Kidney (tissue), 14 donors: ENCODE results near the gene RHBDD3. TPM values are rescaled to one million over a fixed set of nuclear protein-coding genes. Genes with fewer than 3 reads are reported as not detected.
"Not testable (repeated sequence)": the region's sequence is repeated elsewhere in the genome, so short reads cannot be mapped to it uniquely, and the experiment has no call there.

Experiments used
- DNase-seq, 5 donors: peaks; one replicate each; pipeline ENCODE4 v3.0.0-alpha.2; 2013 to 2020
- FAIRE-seq: peaks from 2 replicates; lab custom pipeline; 2012; peaks lifted over from hg19 to GRCh38; lab: Jason Lieb, UNC
- H3K27ac ChIP-seq, 2 donors: one replicate each; pipeline ENCODE4 v1.7.0; 2013; ENCODE audit warnings: low read depth in 2 of 2, low read length in 2 of 2, inconsistent platforms in 1 of 2
- H3K27me3 ChIP-seq: one replicate; pipeline ENCODE4 v1.7.1; 2013; ENCODE audit warnings: low read length, inconsistent platforms; ENCODE audit not compliant: control insufficient read depth, insufficient read depth
- H3K36me3 ChIP-seq, 3 donors: one replicate each; pipeline versions ENCODE4 v1.7.0 to v1.7.1; 2013; ENCODE audit warnings: low read length in 3 of 3, control low read depth in 1 of 3, inconsistent platforms in 1 of 3; ENCODE audit not compliant: insufficient read depth in 3 of 3, control insufficient read depth in 2 of 3
- H3K4me1 ChIP-seq, 3 donors: one replicate each; pipeline versions ENCODE4 v1.7.0 to v1.7.1; 2013; ENCODE audit warnings: low read length in 3 of 3, inconsistent platforms in 1 of 3, low read depth in 1 of 3; ENCODE audit not compliant: control insufficient read depth in 2 of 3, insufficient read depth in 2 of 3
- H3K4me3 ChIP-seq, 3 donors: one replicate each; pipeline versions ENCODE4 v1.7.0 to v1.8.1; 2013; ENCODE audit warnings: low read length in 3 of 3, control low read depth in 1 of 3, inconsistent platforms in 1 of 3
- H3K9ac ChIP-seq, 3 donors: one replicate each; pipeline versions ENCODE4 v1.7.0 to v1.7.1; 2013; ENCODE audit warnings: low read length in 3 of 3, control low read depth in 1 of 3, inconsistent platforms in 1 of 3
- H3K9me3 ChIP-seq, 3 donors: one replicate each; pipeline versions ENCODE4 v1.7.0 to v1.7.1; 2013; ENCODE audit warnings: low read length in 3 of 3, control low read depth in 1 of 3, inconsistent platforms in 1 of 3; ENCODE audit not compliant: control insufficient read depth in 2 of 3, insufficient read depth in 1 of 3
- CTCF ChIP-seq: IDR thresholded peaks from 3 replicates; pipeline ENCODE4 v1.5.1; 2012; ENCODE audit warnings: mild to moderate bottlenecking, moderate library complexity, borderline replicate concordance; ENCODE audit not compliant: insufficient read depth; ENCODE audit errors: extremely low read depth
- intact Hi-C: fragments of 100-400 bp; cut with DNase I; formaldehyde crosslinking; loops from one replicate; pipeline ENCODE4 v1.11.1; 2022
- polyA plus RNA-seq: library from polyadenylated mRNA; stranded (reverse); fragments of 350-450 nt; fragmentation: Illumina TruSeq; extraction: RNeasy Lipid Tissue Mini Kit (QIAGEN cat#74804); gene quantifications from one replicate; pipeline ENCODE4 v1.2.3, GENCODE V29; 2014; ENCODE audit warnings: low read depth, low replicate concordance; ENCODE audit not compliant: insufficient read depth
- total RNA-seq: library from RNA; stranded (reverse); fragmentation: NEBNext Ultra II Directional; extraction: Animal tissue kit (Norgen Biotek cat#: 25700); gene quantifications from one replicate; pipeline ENCODE4 v1.2.1, GENCODE V29; 2021
- donor health status: control.
- donor health status: control.
- donor health status: control.
- donor health status: control.
- donor health status: control.
- donor health status: DM: yes; HTN: yes; CAD: no.
- donor health status: Normal renal cell carcinoma (clear cell type).

Gene RHBDD3
- total and polyA plus RNA-seq, 2 donors from 2014 or later, result 19.2 to 26.3 TPM

DNA sequence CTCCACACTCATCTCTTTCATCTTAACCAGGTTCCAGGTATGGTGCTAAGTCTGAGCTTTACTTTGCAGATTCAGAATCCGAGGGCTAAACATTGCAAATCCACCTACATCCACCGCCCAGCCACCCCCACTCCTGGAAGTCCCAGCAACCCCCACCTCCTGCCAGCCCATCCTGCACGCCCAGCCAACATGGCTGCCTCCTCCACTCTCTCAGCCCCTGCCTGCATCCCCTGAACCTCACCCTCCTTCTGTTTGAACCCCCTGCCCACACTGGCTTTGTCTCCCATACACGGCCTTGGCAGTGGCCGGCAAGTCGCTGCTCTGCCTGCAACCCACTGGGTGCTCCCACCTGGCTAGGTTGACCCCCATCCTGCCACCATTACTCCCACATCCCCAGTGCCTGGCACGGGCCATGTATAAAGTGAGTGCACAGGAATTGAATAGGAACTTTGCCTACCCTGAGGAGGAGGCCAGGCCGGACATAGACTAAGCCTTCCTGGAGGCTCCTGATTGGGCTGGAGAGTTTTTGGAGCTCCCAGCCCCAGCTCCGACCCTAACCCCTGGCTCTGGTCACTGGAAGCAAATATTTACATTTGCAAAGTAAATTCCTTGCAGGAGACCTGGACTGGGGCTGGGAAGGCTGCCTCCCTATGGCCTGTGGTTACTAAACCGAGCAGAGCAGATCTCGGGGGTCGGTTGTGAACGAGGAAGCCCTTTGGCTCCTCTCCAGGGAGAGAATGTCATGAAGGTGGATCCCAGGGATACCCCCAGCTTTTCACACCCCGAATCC, 47.7 kb downstream of the RHBDD3 start:
- Histone ChIP-seq H3K4me1 (peaks cover 0 to 3% (median 0%) of the 10 kb centered on the region in 3 donors), H3K9ac (no peak overlapping the region), H3K36me3 (no peaks in the 10 kb centered on the region), H3K9me3 (no peaks in the 10 kb centered on the region), H3K27me3 (no peaks in the 10 kb centered on the region), H3K27ac (no peak overlapping the region), H3K4me3 (no peak overlapping the region)
- peak in 3 of 5 donors; percentile 10 to 64 (median 36) for DNase-seq
- intact Hi-C loops, result no loop called here
- FAIRE-seq, result no peak
- TF ChIP-seq CTCF, result no peak

- FAIRE-seq, H3K4me1 ChIP-seq, H3K9ac ChIP-seq, H3K4me3 ChIP-seq, H3K27me3 ChIP-seq, DNase-seq, intact Hi-C loops, H3K27ac ChIP-seq, H3K9me3 ChIP-seq, H3K36me3 ChIP-seq: not testable (repeated sequence)
Measured at GRCh38 chr22:29219409-29219782, 48.4 kb downstream of the RHBDD3 start.

GRCh38 chr22:29218758-29219408, 48.9 kb downstream of the RHBDD3 start:
- Histone ChIP-seq H3K36me3 (no peaks in the 10 kb centered on the region), H3K9me3 (no peaks in the 10 kb centered on the region), H3K4me1 (no peaks in the 10 kb centered on the region), H3K9ac (no peak overlapping the region), H3K4me3 (no peak overlapping the region), H3K27ac (no peak overlapping the region), H3K27me3 (no peaks in the 10 kb centered on the region)
- FAIRE-seq (no peak), DNase-seq (peak in 1 of 5 donors; percentile 55)
- intact Hi-C loops, result no loop called here
- no peak for TF ChIP-seq CTCF
